Aorta (tissue), 5 donors: ENCODE measurements around the gene EYA3. TPM values are rescaled to one million over a fixed set of nuclear protein-coding genes. Genes with fewer than 3 reads are reported as not detected.

Experiments
- ATAC-seq: fragments of 200-7000 bp; cut with Tn5 transposase; one replicate; pipeline ENCODE4 v1.9.1; 2022; ENCODE audit warnings: moderate library complexity; ENCODE audit not compliant: low FRiP score
- DNase-seq, 2 donors: peaks; one replicate each; pipeline ENCODE4 v3.0.0-alpha.2; 2020
- H3K27ac ChIP-seq, 2 donors: one replicate each; pipeline ENCODE4 v1.5.1; 2013; ENCODE audit warnings: low read length in 2 of 2, mild to moderate bottlenecking in 2 of 2, moderate library complexity in 2 of 2, control low read depth in 1 of 2, inconsistent platforms in 1 of 2, low read depth in 1 of 2
- H3K27me3 ChIP-seq, 2 donors: one replicate each; pipeline ENCODE4 v1.6.1; 2013; ENCODE audit warnings: control low read depth in 1 of 2, low read length in 1 of 2, mild to moderate bottlenecking in 1 of 2, moderate library complexity in 1 of 2; ENCODE audit not compliant: insufficient read depth in 2 of 2, control insufficient read depth in 1 of 2
- H3K36me3 ChIP-seq, 2 donors: one replicate each; pipeline ENCODE4 v1.6.1; 2013; ENCODE audit warnings: control low read depth in 1 of 2, low read length in 1 of 2, mild to moderate bottlenecking in 1 of 2; ENCODE audit not compliant: insufficient read depth in 2 of 2, control insufficient read depth in 1 of 2
- H3K4me1 ChIP-seq, 2 donors: one replicate each; pipeline ENCODE4 v1.6.1; 2013; ENCODE audit warnings: low read length in 2 of 2, control low read depth in 1 of 2, mild to moderate bottlenecking in 1 of 2, moderate library complexity in 1 of 2; ENCODE audit not compliant: insufficient read depth in 2 of 2, control insufficient read depth in 1 of 2
- H3K4me3 ChIP-seq, 2 donors: one replicate each; pipeline ENCODE4 v1.5.1; 2013; ENCODE audit warnings: low read length in 2 of 2, control low read depth in 1 of 2, mild to moderate bottlenecking in 1 of 2
- H3K9me3 ChIP-seq: one replicate; pipeline ENCODE4 v1.6.1; 2013; ENCODE audit warnings: mild to moderate bottlenecking, low read length; ENCODE audit not compliant: control insufficient read depth
- WGBS, 2 donors: extraction: QIAGEN DNeasy Blood & Tissue Kit; methylation state at CpG; one replicate each; pipeline ENCODE4 v1.1.7; 2013; 5-methylcytosine and 5-hydroxymethylcytosine counted together
- intact Hi-C, 2 donors: fragments of 100-400 bp; cut with DNase I; formaldehyde crosslinking; loops; one replicate each; pipeline versions ENCODE4 v1.14.2 to v1.15.0; 2022
- polyA plus RNA-seq, 2 donors: library from polyadenylated mRNA; stranded (reverse); fragments of 200-250 nt; gene quantifications; one replicate each; pipeline ENCODE4 v1.2.3, GENCODE V29; 2013
- total RNA-seq, 2 donors: library from RNA; stranded (reverse); fragmentation: NEBNext Ultra II Directional; extraction: Animal tissue kit (Norgen Biotek cat#: 25700); gene quantifications; one replicate each; pipeline ENCODE4 v1.2.1, GENCODE V29; 2021
- donor health status: healthy with polysubstance abuse.
- donor health status: Bipolar disorder and iron deficiency.
- donor health status: DM: no; HTN: no; CAD: no.
- donor health status: DM: no; HTN: no; CAD: no.
- donor health status: DM: yes; HTN: yes; CAD: no.

The EYA3 gene
- total and polyA plus RNA-seq, 4 donors = 3.4 to 25.3 (median 12.9) TPM

GRCh38 chr1:28130901-28131300 lies 42.5 kb upstream of the EYA3 start:
- whole genome bisulfite sequencing, 2 donors = 78 to 80% methylated on average over 6 of the region's 6 CpGs
- H3K4me3 ChIP-seq = no peak overlapping the region
- no peak overlapping the region for H3K27ac ChIP-seq
- DNase-seq (no peak), ATAC-seq (no peak)
- no peaks in the 10 kb centered on the region for H3K36me3 ChIP-seq
- H3K4me1 ChIP-seq = no peaks in the 10 kb centered on the region
- peaks cover 3% of the 10 kb centered on the region for H3K9me3 ChIP-seq
- intact Hi-C loops = no loop called here
- no peaks in the 10 kb centered on the region for H3K27me3 ChIP-seq

DNA sequence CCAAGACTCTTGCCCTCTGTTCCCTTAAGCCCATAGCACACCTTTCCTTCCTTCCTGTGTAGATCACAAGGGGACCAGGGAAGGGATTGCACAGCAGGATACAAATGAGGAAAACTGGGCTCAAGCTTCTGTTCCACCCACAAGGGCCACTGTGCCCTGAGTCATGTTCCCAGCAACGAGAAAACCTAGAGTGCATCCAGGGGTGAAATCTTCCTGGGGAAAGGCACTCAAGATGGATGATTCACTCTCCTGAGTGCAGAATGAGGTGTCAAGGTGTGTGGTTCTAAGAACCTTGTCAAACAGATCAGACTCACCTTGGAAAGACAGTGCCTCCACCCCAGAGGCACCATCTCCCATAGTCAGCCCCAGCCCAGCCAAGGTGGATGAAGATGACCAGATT lies 40.7 kb upstream of the EYA3 start:
- H3K9me3 ChIP-seq = peaks cover 2% of the 10 kb centered on the region
- H3K27ac ChIP-seq = no peak overlapping the region
- ATAC-seq = no peak
- intact Hi-C loops = no loop called here
- H3K4me1 ChIP-seq = no peaks in the 10 kb centered on the region
- no peaks in the 10 kb centered on the region for H3K36me3 ChIP-seq
- H3K27me3 ChIP-seq = no peaks in the 10 kb centered on the region
- WGBS, 2 donors = 47 to 56% methylated on average over 1 of the region's 1 CpG
- no peak for DNase-seq
- H3K4me3 ChIP-seq = no peak overlapping the region

DNA sequence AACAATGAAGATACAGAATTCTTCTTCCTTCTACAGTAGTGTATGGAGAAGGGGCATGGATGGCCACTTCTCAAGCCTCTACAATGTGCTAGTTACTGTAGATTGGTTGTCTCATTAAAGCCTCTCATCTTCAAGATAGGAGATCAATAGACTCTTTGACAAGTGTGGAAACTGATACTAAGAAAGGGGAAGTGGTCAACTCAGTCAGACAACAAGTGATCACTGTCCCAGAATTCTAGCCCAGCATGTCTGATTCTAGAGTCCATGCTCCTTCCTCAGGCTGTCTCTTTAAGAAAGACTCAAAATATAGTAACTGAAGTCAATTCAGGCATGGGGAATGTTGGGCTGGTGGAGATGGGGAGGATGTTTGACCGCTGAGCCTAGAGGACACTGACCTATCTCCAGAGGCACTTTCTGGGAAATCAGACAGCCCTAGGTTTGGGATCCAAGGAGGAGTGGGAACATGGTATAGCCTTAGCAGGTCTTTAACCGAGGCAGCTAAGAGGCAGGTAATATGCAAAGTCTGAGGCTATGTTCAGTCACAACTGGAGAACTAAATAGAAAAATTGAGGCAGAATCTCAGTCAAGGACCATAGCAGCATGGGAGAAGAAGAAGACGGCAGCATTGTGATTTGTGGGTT lies 39.3 kb upstream of the EYA3 start:
- 72 to 75% methylated on average over 3 of the region's 3 CpGs for WGBS, 2 donors
- no peaks in the 10 kb centered on the region for H3K4me1 ChIP-seq
- no peak for DNase-seq
- H3K9me3 ChIP-seq = peaks cover 2% of the 10 kb centered on the region
- H3K36me3 ChIP-seq = no peaks in the 10 kb centered on the region
- no peaks in the 10 kb centered on the region for H3K27me3 ChIP-seq
- no peak for ATAC-seq
- no peak overlapping the region for H3K27ac ChIP-seq
- H3K4me3 ChIP-seq = no peak overlapping the region
- intact Hi-C loops = no loop called here

DNA sequence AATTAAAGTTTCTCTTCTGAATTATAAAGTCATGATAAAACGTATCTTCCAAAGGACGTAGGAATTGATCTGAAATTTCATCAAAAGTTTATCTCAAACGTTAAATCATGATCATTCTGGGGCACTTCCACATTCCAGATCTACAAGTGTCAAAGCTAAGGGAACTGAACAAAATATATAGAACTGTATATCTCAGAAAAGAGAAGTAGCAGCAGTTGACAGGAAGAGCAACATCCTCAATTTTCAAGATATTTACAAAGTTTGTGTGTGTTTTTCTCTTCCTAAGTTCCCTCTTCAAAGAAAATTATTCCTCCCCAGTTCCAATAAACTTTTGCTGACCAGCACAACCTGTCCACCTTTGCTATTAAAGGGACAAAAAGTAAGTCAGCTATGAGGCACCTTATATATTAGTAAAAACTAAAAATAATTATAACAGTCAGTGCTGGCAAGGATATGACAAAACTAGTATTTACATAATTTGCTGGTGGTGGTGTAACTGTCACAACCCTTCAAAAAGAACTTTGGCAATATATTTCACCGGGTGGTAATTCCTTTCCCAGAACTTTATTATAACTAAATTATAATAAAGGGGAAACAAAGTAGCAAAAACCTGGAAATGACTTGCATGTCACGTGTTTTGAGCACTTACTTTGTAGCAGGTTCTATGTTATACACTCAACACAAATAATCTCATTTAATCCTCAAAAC lies 38.5 kb upstream of the EYA3 start:
- no peak overlapping the region for H3K27ac ChIP-seq
- 70 to 72% methylated on average over 5 of the region's 5 CpGs for WGBS, 2 donors
- no peaks in the 10 kb centered on the region for H3K4me1 ChIP-seq
- DNase-seq (no peak), ATAC-seq (no peak)
- H3K4me3 ChIP-seq = no peak overlapping the region
- no peaks in the 10 kb centered on the region for H3K27me3 ChIP-seq
- H3K9me3 ChIP-seq = peaks cover 2% of the 10 kb centered on the region
- no peaks in the 10 kb centered on the region for H3K36me3 ChIP-seq
- intact Hi-C loops = no loop called here

DNA sequence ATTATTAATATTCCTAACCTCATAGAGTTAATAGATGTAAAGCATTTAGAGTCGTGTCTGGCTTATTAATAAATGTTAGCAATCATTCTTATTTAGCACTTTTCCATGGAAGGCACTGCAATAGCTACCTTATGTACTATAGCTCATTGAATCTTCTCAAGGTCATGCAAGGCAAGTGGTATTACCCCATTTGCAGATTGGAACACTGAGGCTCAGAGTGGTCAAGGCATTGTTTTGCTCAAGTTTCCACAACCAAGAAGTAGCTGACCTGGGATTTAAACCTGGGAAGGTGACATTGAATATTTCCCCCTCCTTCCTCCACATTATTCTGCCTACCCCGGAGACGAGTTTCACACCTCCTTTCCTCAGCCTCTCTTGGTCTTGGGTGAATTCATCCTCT lies 37.8 kb upstream of the EYA3 start:
- Histone ChIP-seq H3K27ac (no peak overlapping the region), H3K36me3 (no peaks in the 10 kb centered on the region), H3K4me3 (no peak overlapping the region), H3K4me1 (no peaks in the 10 kb centered on the region), H3K27me3 (no peaks in the 10 kb centered on the region), H3K9me3 (peaks cover 2% of the 10 kb centered on the region)
- intact Hi-C loops = no loop called here
- ATAC-seq (no peak), DNase-seq (no peak)
- WGBS, 2 donors = 54 to 63% methylated on average over 3 of the region's 3 CpGs

- DNase-seq (no peak), ATAC-seq (no peak)
- no peaks in the 10 kb centered on the region for H3K4me1 ChIP-seq
- peaks cover 2% of the 10 kb centered on the region for H3K9me3 ChIP-seq
- no peak overlapping the region for H3K4me3 ChIP-seq
- H3K27ac ChIP-seq = no peak overlapping the region
- no peaks in the 10 kb centered on the region for H3K36me3 ChIP-seq
- WGBS, 2 donors = 51 to 56% methylated on average over 4 of the region's 4 CpGs
- H3K27me3 ChIP-seq = no peaks in the 10 kb centered on the region
- intact Hi-C loops = no loop called here
These were observed 35.1 kb upstream of the EYA3 start for GRCh38 chr1:28123461-28123961.

GRCh38 chr1:28122183-28122582 lies 33.8 kb upstream of the EYA3 start:
- Histone ChIP-seq H3K4me1 (no peaks in the 10 kb centered on the region), H3K36me3 (no peaks in the 10 kb centered on the region), H3K27ac (no peak overlapping the region), H3K9me3 (no peaks in the 10 kb centered on the region), H3K4me3 (no peak overlapping the region), H3K27me3 (no peaks in the 10 kb centered on the region)
- intact Hi-C loops = no loop called here
- no peak for ATAC-seq
- no peak for DNase-seq
- 84 to 85% methylated on average over 3 of the region's 3 CpGs for WGBS, 2 donors

GRCh38 chr1:28119556-28119955 lies 31.1 kb upstream of the EYA3 start:
- DNase-seq = no peak
- Histone ChIP-seq H3K4me1 (no peaks in the 10 kb centered on the region), H3K27ac (no peak overlapping the region), H3K9me3 (no peaks in the 10 kb centered on the region), H3K36me3 (no peaks in the 10 kb centered on the region), H3K27me3 (no peaks in the 10 kb centered on the region), H3K4me3 (no peak overlapping the region)
- ATAC-seq = no peak
- WGBS, 2 donors = 92% methylated on average over 8 of the region's 8 CpGs
- intact Hi-C loops = no loop called here
